ENCODE results near the gene PPP1R1B.

The PPP1R1B gene

GRCh38 chr17:39635614-39636176 lies 8.9 kb downstream of the PPP1R1B start:
- DNase-seq, result no peak

GRCh38 chr17:39636587-39636926 lies 9.8 kb downstream of the PPP1R1B start:
- DNase-seq, result no peak

GRCh38 chr17:39636927-39637736 lies 10.4 kb downstream of the PPP1R1B start, which contains the start of gene STARD3:
Gene STARD3, plus strand, starts transcription at chr17:39637144. Its CDS starts 16,388 bp downstream, at chr17:39653532.
- peak; percentile 90 for DNase-seq

GRCh38 chr17:39638317-39638716 lies 11.6 kb downstream of the PPP1R1B start:
- DNase-seq, result no peak

- DNase-seq, result no peak
These were observed 12.3 kb downstream of the PPP1R1B start for GRCh38 chr17:39639043-39639442.

- no peak for DNase-seq
These were observed 13.1 kb downstream of the PPP1R1B start for GRCh38 chr17:39639566-39640458.

- DNase-seq, result no peak
These were observed 13.9 kb downstream of the PPP1R1B start for GRCh38 chr17:39640591-39641031.

- no peak for DNase-seq
These were observed 14.3 kb downstream of the PPP1R1B start for GRCh38 chr17:39641097-39641496.

GRCh38 chr17:39641883-39642282 lies 15.1 kb downstream of the PPP1R1B start:
- no peak for DNase-seq

- DNase-seq, result no peak
These were observed 15.7 kb downstream of the PPP1R1B start for GRCh38 chr17:39642291-39643074.

GRCh38 chr17:39643271-39643670 lies 16.5 kb downstream of the PPP1R1B start:
- DNase-seq, result no peak

GRCh38 chr17:39647256-39647655 lies 20.5 kb downstream of the PPP1R1B start:
- DNase-seq, result no peak

GRCh38 chr17:39648616-39649366 lies 22.0 kb downstream of the PPP1R1B start:
- no peak for DNase-seq

- no peak for DNase-seq
These were observed 23.4 kb downstream of the PPP1R1B start for GRCh38 chr17:39650121-39650579.

- no peak for DNase-seq
These were observed 25.3 kb downstream of the PPP1R1B start for GRCh38 chr17:39651923-39652586.

GRCh38 chr17:39652587-39653315 lies 26.0 kb downstream of the PPP1R1B start:
- no peak for DNase-seq

GRCh38 chr17:39653316-39653661 lies 26.5 kb downstream of the PPP1R1B start:
- DNase-seq, result no peak

GRCh38 chr17:39653662-39654331 lies 27.0 kb downstream of the PPP1R1B start:
- DNase-seq, result peak; percentile 77

GRCh38 chr17:39655105-39655504 lies 28.4 kb downstream of the PPP1R1B start:
- no peak for DNase-seq

GRCh38 chr17:39658346-39658745 lies 31.6 kb downstream of the PPP1R1B start:
- DNase-seq, result no peak
